CD4-positive, alpha-beta T cell treated with Interleukin-12 subunit alpha and Interleukin-12 subunit beta, for 1 hour (primary cell): ENCODE data around the gene CDK5R2.
A peak's percentile ranks its signal among the peaks of the same experiment; 100 is the strongest.

Experiments
- DNase-seq: peaks from one replicate; pipeline ENCODE4 v3.0.0-alpha.2; 2020

Gene CDK5R2

DNA sequence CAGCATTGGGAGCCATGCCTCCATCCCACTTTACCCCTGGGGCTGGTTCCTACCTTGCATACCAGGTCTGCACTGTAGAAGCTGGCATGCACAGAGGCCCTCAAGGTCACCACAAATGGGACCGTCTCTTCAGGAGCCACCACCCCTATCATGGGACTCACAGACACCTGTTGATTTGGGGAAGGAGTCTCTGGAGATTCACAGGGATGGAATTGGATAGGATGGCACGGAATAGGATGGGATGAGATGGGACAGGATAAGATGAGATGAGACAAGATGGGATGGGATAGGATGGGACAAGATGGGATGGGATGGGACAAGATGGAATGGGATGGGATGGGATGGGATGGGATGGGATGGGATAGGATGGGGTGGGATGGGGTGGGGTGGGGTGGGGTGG lies 49.8 kb downstream of the CDK5R2 start:
- no peak for DNase-seq

DNA sequence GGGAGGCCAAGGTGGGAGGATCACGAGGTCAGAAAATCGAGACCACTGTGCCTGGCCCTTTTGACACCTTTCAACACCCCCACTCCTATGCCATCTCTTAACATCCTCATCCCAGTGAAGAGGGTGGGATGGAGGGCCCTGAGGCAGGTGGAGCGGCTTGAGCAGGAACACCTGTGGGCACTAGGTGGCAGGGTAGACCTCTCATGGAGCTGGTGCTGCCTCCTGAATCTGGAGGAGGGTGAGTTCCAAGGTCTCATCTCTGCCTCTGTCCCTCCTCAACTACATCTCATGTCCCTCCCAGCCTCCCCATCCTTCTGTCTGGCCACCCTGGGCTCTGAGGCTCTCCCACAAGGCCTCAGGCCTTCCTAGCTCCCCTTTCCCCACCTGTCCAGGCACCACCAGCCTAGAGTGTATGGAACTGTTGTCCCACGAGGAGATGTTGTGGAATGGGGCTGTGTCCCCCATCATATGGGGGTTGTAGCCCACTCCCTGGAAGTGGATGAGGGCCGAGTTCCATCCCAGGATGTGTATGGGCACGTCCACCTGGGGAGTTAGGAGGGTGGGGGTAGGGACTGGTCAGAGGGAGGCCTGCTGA lies 50.8 kb downstream of the CDK5R2 start:
- DNase-seq = peak; percentile 23

- no peak for DNase-seq
These were observed 51.4 kb downstream of the CDK5R2 start for GRCh38 chr2:219010873-219011272.
